GM18517 (cell line): ENCODE results near the gene TRANK1.

Source experiments
- ATAC-seq: cut with Tn5 transposase; IDR thresholded peaks from one replicate; pipeline ENCODE4 v1.9.1; 2021; ENCODE audit warnings: mild to moderate bottlenecking, moderate library complexity; ENCODE audit not compliant: unreplicated experiment

TRANK1 gene

GRCh38 chr3:36811768-36812167, 133.1 kb downstream of the TRANK1 start:
- no peak for ATAC-seq

- no peak for ATAC-seq
These were observed 140.4 kb downstream of the TRANK1 start for GRCh38 chr3:36804295-36805055.

GRCh38 chr3:36803091-36803791, 141.6 kb downstream of the TRANK1 start:
- no peak for ATAC-seq

- ATAC-seq: no peak
These were observed 144.2 kb downstream of the TRANK1 start for GRCh38 chr3:36800533-36801116.

GRCh38 chr3:36796881-36797280, 148.0 kb downstream of the TRANK1 start:
- no peak for ATAC-seq

- no peak for ATAC-seq
These were observed 148.7 kb downstream of the TRANK1 start for GRCh38 chr3:36796161-36796560.

GRCh38 chr3:36795622-36796021, 149.2 kb downstream of the TRANK1 start:
- ATAC-seq: no peak

GRCh38 chr3:36792342-36792741, 152.5 kb downstream of the TRANK1 start:
- ATAC-seq: no peak

- no peak for ATAC-seq
These were observed 154.1 kb downstream of the TRANK1 start for GRCh38 chr3:36790765-36791164.

- no peak for ATAC-seq
These were observed 157.6 kb downstream of the TRANK1 start for GRCh38 chr3:36786921-36787890.

- ATAC-seq: no peak
These were observed 160.7 kb downstream of the TRANK1 start for GRCh38 chr3:36784138-36784635.

GRCh38 chr3:36777424-36778218, 167.2 kb downstream of the TRANK1 start:
- ATAC-seq: no peak
